ENCODE measurements around the gene TOMM34. TPM values are rescaled to one million over a fixed set of nuclear protein-coding genes. Genes with fewer than 3 reads are reported as not detected.

The TOMM34 gene
- total and polyA plus RNA-seq, 9 of the 15 experiments (the other 6 are each of a cell fraction or from before 2014, with no cell fraction given): 18.1 to 69.4 (median 41.7) TPM

DNA sequence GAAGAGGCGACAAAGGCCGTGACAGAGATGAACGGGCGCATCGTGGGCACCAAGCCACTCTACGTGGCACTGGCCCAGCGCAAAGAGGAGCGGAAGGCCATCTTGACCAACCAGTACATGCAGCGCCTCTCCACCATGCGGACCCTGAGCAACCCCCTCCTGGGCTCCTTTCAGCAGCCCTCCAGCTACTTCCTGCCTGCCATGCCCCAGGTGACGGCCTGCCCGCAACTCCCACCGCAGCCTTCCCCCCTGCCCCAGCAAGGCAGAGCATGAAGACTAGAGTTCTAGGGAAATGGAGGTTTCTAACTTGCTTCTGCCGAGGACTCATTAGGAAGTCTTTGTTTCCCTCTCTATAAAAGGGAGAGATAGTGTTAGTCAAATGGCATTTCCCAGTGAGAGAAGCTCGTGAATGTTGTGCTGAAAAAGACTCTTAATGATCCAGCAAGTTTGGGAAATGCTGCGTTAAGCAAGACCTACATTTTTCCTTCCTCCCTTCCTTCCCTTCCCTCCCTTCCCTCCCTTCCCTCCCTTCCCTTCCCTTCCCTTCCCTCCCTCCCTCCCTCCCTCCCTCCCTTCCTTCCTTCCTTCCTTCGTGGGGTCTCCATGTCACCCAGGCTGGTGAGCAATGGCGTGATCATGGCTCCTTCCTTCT lies 29.6 kb downstream of the TOMM34 start:
- FAIRE-seq: no peak
- ChIA-PET CTCF (ENCODE audit: low intra/inter-chr PET ratio) (no interaction called here), POLR2A (interaction anchor here (0.9 to 2.8 kb wide), 2 partner anchors 11 to 20 kb away, joined by 4 to 15 read pairs; no protein-coding TSS in a partner anchor)
- Histone ChIP-seq H3K36me3 (ENCODE audit: control insufficient read depth, insufficient read depth, low read length) (peaks cover 48% of the 10 kb centered on the region; the same call in 2 of the 3 replicates), H3K4me1 (replicated peaks in 1 of 2; ENCODE audit: control insufficient read depth in 2 of 2, insufficient read depth in 2 of 2, low read length in 2 of 2) (no peaks in the 10 kb centered on the region), H3K4me2 (ENCODE audit: insufficient read depth, low read length) (no peak overlapping the region), H3K4me3 (no peak overlapping the region), H4K20me1 (replicated peaks; ENCODE audit: control insufficient read depth, insufficient read depth, low read length) (no peaks in the 10 kb centered on the region; the same call in 1 of the 2 replicates), H3K27me3 (ENCODE audit: control insufficient read depth in 2 of 2, insufficient read depth in 2 of 2, low read length in 2 of 2) (no peaks in the 10 kb centered on the region), H3K9ac (ENCODE audit: insufficient read depth in 1 of 2, low read depth in 2 of 2, low read length in 2 of 2) (no peak overlapping the region), H3K27ac (ENCODE audit: extremely low read depth, low read depth, low read length) (no peak overlapping the region), H3K9me3 (replicated peaks; ENCODE audit: control insufficient read depth, insufficient read depth, low read depth, low read length) (no peaks in the 10 kb centered on the region), H3K79me2 (ENCODE audit: control insufficient read depth, insufficient read depth, low read length) (no peaks in the 10 kb centered on the region), H3K9me1 (ENCODE audit: control insufficient read depth, insufficient read depth, low read length) (no peaks in the 10 kb centered on the region), H2AFZ (ENCODE audit: low read depth, low read length) (no peak overlapping the region)
- TF ChIP-seq POU5F1 (IDR thresholded peaks at IDR 0.05; ENCODE audit: borderline replicate concordance, low read depth, low read length, partially characterized antibody) (no peak), ETV5 (CRISPR knock-in tag; IDR thresholded peaks at IDR 0.05; ENCODE audit: low read depth) (no peak), ZNF311 (CRISPR knock-in tag; IDR thresholded peaks at IDR 0.05) (no peak), CSDE1 (IDR thresholded peaks at IDR 0.05) (no peak), HDAC8 (tag; IDR thresholded peaks at IDR 0.05) (no peak), ZNF121 (CRISPR knock-in tag; conservative IDR thresholded peaks at IDR 0.05) (no peak), POLR2A (conservative IDR thresholded peaks at IDR 0.05) (no peak), CHCHD3 (CRISPR knock-in tag; IDR thresholded peaks at IDR 0.05) (no peak), ZC3H4 (CRISPR knock-in tag; IDR thresholded peaks at IDR 0.05; ENCODE audit: borderline replicate concordance) (no peak), BACH1 (tag; IDR thresholded peaks at IDR 0.05) (no peak)
- TF ChIP-seq, protein P1, sequence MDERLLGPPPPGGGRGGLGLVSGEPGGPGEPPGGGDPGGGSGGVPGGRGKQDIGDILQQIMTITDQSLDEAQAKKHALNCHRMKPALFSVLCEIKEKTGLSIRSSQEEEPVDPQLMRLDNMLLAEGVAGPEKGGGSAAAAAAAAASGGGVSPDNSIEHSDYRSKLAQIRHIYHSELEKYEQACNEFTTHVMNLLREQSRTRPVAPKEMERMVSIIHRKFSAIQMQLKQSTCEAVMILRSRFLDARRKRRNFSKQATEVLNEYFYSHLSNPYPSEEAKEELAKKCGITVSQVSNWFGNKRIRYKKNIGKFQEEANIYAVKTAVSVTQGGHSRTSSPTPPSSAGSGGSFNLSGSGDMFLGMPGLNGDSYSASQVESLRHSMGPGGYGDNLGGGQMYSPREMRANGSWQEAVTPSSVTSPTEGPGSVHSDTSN (CRISPR knock-in tag; IDR thresholded peaks at IDR 0.05; ENCODE audit: low read depth): no peak
- TF ChIP-seq, protein P1 (tag; conservative IDR thresholded peaks at IDR 0.05; ENCODE audit: low read depth): no peak
- 97% methylated on average over 14 of the region's 18 CpGs for WGBS (ENCODE audit: insufficient coverage, low coverage, missing lambda C conversion rate)
- no peak for DNase-seq (ENCODE audit: extremely low read depth in 1 of 4, low spot score in 3 of 4)
- intact Hi-C loops (cut with micrococcal nuclease) (no loop called here), in situ Hi-C loops (cut with MboI) (no loop called here)
- no peak for ATAC-seq
- BruUV-seq (replicated peaks): no TSS peak
